ENCODE data around the gene MAPKBP1.

The MAPKBP1 gene

GRCh38 chr15:41816788-41817187 is 42.5 kb downstream of the MAPKBP1 start:
- no peak overlapping the region for H3K4me3 ChIP-seq (ENCODE audit: low read depth, low read length)
- TF ChIP-seq, protein P1, sequence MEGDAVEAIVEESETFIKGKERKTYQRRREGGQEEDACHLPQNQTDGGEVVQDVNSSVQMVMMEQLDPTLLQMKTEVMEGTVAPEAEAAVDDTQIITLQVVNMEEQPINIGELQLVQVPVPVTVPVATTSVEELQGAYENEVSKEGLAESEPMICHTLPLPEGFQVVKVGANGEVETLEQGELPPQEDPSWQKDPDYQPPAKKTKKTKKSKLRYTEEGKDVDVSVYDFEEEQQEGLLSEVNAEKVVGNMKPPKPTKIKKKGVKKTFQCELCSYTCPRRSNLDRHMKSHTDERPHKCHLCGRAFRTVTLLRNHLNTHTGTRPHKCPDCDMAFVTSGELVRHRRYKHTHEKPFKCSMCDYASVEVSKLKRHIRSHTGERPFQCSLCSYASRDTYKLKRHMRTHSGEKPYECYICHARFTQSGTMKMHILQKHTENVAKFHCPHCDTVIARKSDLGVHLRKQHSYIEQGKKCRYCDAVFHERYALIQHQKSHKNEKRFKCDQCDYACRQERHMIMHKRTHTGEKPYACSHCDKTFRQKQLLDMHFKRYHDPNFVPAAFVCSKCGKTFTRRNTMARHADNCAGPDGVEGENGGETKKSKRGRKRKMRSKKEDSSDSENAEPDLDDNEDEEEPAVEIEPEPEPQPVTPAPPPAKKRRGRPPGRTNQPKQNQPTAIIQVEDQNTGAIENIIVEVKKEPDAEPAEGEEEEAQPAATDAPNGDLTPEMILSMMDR (IDR thresholded peaks at IDR 0.05; ENCODE audit: low read depth, low read length), result no peak

GRCh38 chr15:41817327-41817726 is 43.0 kb downstream of the MAPKBP1 start:
- no peak overlapping the region for H3K4me3 ChIP-seq (ENCODE audit: low read depth, low read length)
- TF ChIP-seq, protein P1 (IDR thresholded peaks at IDR 0.05; ENCODE audit: low read depth, low read length), result no peak

DNA sequence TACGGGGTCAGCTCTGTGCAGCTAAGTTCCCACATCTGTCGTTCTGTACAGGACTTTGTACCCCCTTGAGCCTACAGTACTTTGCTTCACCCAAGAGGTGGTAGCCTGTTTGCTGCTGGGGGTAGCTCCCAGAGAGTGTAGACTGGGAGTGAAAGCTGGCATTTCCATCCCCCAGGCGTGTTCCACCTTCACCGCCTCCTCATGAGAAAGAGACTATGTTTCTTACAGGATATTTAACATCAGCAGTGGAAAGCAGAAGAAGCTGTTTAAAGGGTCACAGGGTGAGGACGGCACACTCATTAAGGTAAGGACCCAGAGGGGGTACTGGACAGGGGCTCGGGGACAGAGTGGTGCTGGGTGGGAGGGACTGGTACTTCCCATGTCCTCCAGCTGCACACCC is 43.5 kb downstream of the MAPKBP1 start:
- H3K4me3 ChIP-seq (ENCODE audit: low read depth, low read length), result no peak overlapping the region
- TF ChIP-seq, protein P1 (IDR thresholded peaks at IDR 0.05; ENCODE audit: low read depth, low read length), result no peak

DNA sequence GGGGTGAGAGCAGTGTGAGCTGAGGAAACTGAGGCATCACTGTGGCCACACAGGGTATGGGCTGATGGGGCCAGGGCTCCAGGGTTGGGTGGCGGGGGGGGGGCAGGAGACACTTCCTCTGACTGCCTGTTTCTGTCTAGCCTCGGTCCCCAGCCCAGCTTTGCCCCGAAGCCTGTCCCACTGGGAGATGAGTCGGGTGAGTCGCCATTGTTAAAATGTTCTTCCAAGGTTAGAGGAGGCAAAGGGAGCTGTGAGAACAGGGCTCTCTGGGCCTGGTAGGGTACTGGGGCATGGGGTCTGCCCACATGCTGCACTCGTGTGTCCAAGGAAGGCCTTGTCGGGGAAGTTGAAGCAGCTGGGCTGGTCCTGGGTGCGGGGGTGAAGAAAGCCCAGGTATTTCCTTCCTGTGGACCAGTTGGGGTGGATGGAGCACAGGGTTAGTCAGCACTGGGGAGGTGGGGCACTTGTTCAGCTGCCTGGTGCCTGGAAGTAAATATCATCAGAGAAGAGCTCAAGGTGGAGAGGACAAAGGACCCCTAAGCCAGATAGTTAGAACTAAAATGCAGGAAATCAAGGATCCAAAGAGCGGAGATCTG is 45.3 kb downstream of the MAPKBP1 start:
- TF ChIP-seq, protein P1 (IDR thresholded peaks at IDR 0.05; ENCODE audit: low read depth, low read length), result no peak
- H3K4me3 ChIP-seq (ENCODE audit: low read depth, low read length), result no peak overlapping the region

DNA sequence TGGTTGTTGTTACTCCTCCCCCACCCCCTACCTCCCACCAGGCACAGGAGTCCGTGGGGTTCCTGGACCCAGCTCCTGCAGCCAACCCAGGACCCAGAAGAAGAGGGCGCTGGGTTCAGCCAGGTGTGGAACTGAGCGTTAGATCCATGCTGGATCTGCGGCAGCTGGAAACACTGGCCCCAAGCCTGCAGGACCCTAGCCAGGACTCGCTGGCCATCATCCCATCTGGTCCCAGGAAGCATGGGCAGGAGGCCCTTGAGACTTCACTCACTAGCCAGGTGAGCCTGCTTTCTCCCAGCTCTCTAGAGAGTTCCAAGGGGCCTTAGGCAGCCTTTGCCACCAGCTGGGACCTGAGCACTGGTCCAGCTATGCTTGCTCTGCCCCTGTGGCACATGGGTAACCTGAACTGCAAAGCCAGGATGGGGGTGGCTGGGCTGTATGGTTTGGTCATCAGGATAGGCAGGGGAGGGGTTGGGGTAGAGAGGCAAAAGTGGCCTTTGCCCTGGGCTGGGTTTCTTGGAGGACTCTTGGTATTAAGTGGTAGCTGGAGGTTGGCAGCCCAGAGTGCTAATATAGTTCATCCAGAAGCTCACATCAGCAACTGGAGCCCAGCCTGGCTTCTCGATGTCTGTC is 46.6 kb downstream of the MAPKBP1 start:
- no peak overlapping the region for H3K4me3 ChIP-seq (ENCODE audit: low read depth, low read length)
- TF ChIP-seq, protein P1 (IDR thresholded peaks at IDR 0.05; ENCODE audit: low read depth, low read length), result no peak

- TF ChIP-seq, protein P1 (IDR thresholded peaks at IDR 0.05; ENCODE audit: low read depth, low read length), result no peak
- no peak overlapping the region for H3K4me3 ChIP-seq (ENCODE audit: low read depth, low read length)
Measured at GRCh38 chr15:41821831-41822230, 47.5 kb downstream of the MAPKBP1 start.

DNA sequence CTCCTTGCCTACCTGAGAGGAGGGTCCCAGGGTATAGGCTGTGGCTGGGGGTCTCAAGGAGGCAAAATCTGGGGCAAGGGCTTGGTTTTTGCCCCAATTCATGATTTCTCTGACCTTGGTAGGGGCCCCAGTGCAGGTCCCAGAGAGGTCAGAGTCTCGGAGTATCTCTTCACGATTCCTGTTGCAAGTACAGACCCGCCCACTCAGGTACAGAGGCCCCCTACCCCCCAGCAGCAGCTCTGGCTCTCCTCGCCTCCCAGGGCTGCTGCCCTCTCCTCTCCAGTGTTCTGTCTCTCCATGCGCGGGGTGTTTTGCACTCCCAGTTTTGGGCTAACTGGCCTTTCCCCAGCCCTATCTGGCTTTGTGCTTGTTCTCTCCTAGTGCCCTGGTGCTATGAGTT is 48.2 kb downstream of the MAPKBP1 start:
- no peak overlapping the region for H3K4me3 ChIP-seq (ENCODE audit: low read depth, low read length)
- TF ChIP-seq, protein P1 (IDR thresholded peaks at IDR 0.05; ENCODE audit: low read depth, low read length), result no peak
